Measurements from ENCODE around the gene TMEM151B.

Gene TMEM151B

GRCh38 chr6:44250718-44251123 is 19.5 kb upstream of the TMEM151B start:
- no peak for DNase-seq (ENCODE audit: low spot score)

GRCh38 chr6:44251576-44252524 is 18.4 kb upstream of the TMEM151B start:
- no peak for DNase-seq (ENCODE audit: low spot score)

DNA sequence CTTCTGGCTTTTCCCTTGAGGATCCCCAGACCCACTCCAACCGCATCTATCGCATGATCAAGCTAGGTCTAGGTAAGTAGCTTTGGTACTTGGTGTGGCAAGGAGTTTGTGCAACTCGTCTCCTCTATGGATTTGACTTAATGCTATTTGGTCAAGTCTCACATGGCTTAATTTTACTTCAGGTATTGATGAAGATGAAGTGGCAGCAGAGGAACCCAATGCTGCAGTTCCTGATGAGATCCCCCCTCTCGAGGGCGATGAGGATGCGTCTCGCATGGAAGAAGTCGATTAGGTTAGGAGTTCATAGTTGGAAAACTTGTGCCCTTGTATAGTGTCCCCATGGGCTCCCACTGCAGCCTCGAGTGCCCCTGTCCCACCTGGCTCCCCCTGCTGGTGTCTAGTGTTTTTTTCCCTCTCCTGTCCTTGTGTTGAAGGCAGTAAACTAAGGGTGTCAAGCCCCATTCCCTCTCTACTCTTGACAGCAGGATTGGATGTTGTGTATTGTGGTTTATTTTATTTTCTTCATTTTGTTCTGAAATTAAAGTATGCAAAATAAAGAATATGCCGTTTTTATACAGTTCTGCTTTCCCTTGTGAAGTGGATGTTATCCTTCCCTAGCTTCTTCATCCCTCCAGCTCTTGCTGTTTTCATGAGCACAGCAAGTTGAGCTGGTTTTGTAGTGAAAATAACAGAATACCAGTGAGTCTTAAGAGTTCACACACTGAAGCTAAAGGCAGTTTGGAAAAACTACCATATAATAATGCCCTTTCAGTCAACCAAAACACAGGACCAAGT is 16.7 kb upstream of the TMEM151B start:
- peak; percentile 70 for DNase-seq (ENCODE audit: low spot score)

DNA sequence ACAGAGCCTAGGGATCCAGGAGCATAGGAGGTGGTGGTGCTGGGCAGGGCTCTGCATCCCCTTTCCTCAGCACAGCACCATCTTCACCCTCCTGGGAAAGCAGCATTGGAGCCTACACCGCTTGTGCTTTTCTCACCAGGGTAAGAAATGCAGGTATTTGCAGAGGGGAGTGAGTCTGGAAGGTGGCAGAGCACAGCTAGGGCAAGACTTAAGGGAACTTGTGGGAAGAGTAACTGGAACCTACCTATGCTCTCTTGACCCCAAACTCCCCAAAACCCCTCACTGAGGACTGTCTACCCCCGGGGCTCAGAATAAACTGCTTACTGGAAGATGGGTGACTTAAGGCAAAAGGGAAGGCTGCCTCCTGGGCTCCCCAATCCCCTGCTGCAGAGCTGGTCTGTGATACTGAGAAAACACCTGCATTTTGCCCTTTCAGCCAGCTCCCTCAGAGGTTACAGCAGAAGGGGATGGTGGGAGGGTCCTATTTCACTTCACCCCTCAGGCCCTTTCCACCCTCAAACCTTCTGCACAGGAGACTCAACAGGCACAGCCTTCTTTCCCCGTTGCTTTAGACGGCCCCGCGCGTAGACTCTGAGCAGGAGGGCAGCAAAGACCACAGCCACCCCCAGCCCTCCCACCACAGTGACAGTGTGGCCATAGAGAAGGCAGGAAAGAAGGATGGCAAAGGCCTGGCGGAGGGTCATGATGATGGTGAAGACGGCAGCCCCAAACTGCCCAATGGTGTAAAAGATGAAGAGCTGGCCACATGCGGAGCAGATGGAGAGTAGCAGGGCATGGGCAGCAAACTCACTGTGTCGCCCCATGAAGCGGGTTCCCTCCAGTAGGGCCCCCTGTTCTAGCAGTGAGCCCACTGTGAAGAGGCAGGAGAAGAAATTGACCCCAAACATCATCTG is 15.8 kb upstream of the TMEM151B start:
- peak; percentile 50 for DNase-seq (ENCODE audit: low spot score)

GRCh38 chr6:44255105-44255808 is 15.0 kb upstream of the TMEM151B start:
- peak; percentile 60 for DNase-seq (ENCODE audit: low spot score)

DNA sequence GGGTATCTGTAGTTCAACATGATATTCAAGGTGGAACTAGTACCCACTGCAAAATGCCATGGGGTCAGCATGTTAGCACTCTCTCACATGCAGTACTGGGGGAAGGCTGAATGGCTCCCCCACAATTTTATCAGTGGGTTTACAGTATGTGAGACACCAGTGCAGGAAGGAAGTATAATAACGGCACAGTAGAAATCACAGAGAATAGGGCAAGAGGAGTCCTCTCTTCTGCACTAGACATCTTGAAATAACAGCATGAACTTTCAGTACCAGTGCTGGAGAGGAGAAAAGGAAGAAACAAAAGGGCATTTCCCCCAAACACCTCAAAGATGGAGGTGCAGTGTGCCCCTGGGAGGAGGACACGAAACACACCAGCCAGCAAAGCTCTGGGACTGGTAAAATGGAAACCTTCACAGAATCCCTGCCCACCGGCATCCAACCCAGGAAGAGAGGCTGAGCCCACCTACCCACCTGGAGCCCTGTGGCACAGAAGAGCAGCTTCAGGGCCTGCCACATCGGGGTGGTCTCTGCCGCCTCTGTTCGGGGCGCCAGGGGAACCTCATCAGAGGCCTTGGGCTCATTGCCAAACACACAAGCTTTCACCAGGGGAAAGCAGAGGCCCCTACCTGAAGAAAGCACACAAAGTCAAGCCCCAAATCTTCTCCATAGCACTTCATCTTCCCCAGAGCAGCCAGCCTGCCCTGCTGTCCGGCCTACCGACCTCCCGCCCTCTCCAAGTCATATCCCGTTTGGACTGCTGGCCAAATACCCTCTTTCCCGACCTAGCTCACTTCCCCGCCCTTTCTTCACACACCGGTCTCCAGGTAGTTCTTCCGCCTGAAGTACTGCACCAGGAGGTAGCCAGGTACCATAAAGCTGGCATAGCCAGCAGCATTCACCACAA is 14.1 kb upstream of the TMEM151B start:
- peak; percentile 55 for DNase-seq (ENCODE audit: low spot score)

DNA sequence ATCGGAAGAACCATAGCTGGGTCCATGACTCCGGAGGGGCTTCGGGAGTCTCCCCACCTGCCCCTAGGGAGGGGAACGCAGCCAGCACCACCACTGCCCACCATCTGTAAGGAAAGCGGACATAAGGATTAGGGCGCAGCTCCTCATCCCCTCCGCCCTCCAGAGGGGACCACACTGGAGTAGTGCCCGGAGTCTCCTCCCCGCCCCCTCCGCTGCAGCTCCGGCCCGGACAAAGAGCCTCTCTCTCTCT is 13.6 kb upstream of the TMEM151B start:
- DNase-seq (ENCODE audit: low spot score): no peak

- peak; percentile 78 for DNase-seq (ENCODE audit: low spot score)
Observed at GRCh38 chr6:44257025-44257752, 13.1 kb upstream of the TMEM151B start, which contains the start of gene SLC35B2. Gene SLC35B2, minus strand, starts transcription at chr6:44257528. Its CDS starts 118 bp downstream, at chr6:44257410.

DNA sequence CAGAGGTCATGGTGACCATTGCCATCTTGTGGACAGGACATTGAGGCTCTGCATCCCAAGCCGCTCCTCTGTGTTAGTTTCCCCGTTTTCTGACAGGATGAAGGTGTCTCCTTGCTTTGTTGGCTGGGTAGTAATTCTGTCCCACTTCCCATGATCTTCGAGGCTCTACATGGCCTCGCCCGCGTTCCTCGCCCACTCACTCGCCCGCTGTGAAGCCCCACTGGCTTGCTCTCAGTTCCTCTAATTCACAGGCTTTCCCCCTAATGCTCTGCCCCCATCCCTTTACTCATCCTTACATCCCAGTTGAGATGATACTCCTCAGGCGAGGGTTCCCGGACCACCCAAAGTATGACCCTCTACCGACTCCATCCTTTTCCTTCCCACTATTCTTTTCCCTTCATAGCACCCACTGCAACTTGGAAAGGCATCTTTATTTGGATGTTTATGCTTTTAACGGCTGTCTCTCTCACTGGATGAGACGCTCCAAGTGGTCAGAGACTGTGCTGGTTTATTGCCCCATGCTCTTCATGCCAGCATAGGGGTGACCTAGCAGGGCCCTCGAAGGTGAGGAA is 12.4 kb upstream of the TMEM151B start:
- peak; percentile 61 for DNase-seq (ENCODE audit: low spot score)

DNA sequence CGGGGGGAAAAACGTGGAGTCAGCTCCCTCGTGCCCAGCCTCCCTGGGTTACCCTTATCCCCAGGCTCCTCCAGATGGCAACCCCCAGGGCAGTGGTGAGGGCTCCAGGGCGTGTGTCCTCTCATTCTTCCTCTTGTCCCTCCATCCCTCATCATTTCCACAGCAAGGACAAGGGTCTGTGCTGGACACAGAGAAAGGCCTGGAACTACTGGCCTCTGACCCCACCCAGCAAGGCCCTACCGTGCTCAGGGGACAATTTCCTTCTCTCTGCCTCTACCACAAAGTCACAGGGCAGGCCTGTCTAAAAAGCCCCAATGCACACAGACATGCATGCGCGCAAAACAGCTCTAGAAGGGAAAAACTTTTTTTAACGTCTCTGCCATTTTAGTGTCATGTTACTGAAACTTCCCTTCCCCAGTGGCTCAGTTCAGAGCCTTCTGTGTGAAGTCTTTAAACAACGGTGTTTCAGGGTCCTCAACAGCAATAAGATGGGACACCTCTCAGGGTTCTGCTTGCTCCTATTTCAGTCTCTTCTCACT is 11.9 kb upstream of the TMEM151B start:
- no peak for DNase-seq (ENCODE audit: low spot score)

- DNase-seq (ENCODE audit: low spot score): no peak
Observed at GRCh38 chr6:44258921-44259320, 11.3 kb upstream of the TMEM151B start.

DNA sequence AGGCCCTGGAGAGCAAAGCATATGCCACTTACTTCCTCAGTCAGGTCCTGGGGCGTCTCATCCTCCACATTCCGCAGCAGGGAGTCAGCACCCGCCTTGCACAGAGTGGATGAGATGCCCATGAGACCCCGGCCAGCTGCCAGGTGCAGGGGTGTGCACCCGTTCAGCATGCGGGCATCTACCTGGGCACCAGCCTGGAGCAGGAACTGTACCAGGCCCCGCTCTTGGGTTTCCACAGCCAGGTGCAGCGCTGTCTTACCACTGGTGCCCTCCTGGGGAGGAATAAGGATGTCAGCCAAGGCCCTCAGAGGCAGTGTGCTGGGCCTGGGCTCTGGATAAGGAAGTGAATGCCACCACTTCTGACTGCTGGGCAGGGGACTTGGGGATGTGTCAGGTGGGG is 10.2 kb upstream of the TMEM151B start:
- no peak for DNase-seq (ENCODE audit: low spot score)

DNA sequence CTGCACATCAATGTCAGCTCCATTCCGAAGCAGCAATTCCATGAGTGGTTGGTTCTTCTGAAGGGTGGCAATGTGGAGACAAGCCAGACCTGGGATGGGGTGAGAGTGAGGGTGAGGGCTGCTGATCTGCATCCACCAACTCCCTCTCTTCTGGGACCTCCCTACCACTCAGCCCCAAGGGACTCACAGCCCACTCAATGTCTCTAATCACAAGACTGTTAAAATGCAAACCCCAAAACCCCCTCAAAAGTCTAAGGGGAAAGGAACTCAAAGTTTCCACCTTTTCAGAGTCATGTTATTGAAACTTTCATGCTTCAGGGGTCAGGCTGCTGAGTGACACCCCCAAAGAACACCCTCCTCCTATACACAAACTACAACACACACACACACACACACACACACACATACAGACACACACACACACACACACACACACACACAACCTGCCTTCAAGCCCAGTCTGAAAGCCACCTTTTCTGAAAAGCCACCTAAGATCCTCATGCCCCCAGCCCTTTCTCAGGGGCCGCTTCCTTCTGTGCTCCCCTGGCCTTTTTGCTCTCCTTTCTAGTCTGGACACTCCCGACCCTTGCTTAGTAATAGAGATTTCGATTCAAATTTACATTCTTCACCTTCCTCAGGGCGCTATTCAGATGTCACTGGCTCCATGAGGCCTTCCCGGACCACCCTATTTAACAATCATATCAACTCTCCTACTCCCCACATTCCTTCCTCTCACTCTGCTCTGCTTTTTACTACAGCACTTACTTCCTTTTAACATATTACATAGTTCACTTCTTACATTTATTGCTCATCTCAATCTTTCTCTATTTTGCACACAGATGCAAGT is 9.6 kb upstream of the TMEM151B start:
- DNase-seq (ENCODE audit: low spot score): no peak

GRCh38 chr6:44261581-44261980 is 8.7 kb upstream of the TMEM151B start:
- DNase-seq (ENCODE audit: low spot score): no peak

GRCh38 chr6:44262467-44263353 is 7.5 kb upstream of the TMEM151B start:
- no peak for DNase-seq (ENCODE audit: low spot score)

DNA sequence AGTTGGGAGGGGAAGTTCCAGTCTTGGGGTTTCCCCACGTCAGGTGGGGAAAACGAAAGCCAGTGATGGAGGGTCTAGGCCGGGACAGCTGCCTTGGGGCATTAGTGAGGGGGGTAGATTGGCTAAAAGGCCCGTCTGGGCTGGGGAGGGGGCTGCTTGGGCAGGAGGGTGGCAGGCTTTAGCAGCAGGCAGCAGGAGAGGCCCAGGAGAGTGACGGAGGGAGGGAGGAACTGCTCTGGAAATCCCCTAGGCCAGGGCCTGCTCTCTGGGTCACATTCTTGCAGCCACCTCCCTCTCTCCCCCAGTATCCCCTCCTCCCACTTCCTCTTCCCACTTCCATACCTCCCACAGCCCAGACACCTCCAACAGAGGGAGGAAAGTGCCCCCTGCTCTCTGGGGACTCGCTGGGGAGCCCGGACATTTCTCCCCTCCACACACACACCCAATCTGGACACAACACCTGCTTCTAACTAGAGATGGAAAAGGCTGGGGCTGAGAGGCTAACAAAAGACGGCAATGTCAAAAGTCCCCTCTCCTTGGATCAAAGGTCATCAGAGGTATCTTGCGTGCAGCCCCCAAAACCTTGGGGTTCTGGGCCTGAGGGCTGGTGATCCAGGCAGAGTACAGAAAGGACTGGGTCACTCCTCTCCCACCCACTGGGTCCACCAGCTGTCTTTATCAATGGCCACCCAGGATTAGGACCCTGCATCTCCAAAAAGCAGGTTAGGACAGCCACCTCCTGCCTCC is 6.7 kb upstream of the TMEM151B start:
- no peak for DNase-seq (ENCODE audit: low spot score)

All from cerebellar cortex (tissue), 1 donor.